Activated T-cell treated with anti-CD3 and anti-CD28 coated beads, Interleukin-2, amount 50 U/mL, for 1 hour (primary cell): Measurements from ENCODE around the gene NARF.
A peak's percentile ranks its signal among the peaks of the same experiment; 100 is the strongest.
"Not testable (repeated sequence)": the region's sequence is repeated elsewhere in the genome, so short reads cannot be mapped to it uniquely, and the experiment has no call there.

Experiments used
- DNase-seq: peaks from one replicate; pipeline ENCODE4 v3.0.0-alpha.2; 2020

Gene NARF

DNA sequence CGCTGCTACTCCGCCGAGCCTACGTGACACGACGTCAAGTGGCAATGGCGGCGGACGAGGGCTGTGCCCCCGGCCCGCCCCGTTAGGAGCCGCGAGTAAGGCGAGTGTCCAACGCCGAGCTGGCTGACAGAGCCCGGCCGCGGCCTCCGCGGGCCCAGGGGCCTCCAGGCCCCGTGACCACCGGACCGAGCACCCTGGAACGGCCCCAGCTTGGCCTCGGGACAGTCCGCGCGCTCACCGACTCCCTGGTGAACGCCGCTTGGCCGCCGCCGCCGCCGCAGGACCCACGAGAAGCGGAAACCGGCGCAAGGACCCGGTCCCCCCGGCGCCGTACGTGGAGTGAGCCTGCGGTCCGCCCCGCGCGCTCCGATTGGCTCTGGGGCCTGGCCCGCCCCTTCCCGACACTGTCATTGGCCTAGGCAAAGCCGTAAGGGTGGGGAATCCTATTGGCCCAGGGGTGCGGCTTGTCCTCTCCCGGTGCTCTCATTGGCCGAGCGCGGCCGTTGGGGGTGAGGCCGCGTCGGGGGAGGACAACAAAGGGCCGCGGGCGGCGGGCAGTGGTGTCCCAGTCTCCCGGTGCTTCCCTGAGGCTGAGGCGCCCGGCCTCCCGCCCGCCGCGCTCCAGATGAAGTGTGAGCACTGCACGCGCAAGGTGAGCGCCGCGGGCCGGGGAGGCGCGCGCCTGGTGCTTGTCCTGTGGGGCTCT is at the start of gene NARF:
TSS of gene NARF (plus strand) at position 563 of the 706 bp plus-strand sequence. CDS start at position 626, 63 bp downstream.
- DNase-seq = peak; percentile 95

- no peak for DNase-seq
Measured at GRCh38 chr17:82408938-82409318, 49.6 kb upstream of the NARF start.

GRCh38 chr17:82410014-82410716 is 48.4 kb upstream of the NARF start:
- no peak for DNase-seq

GRCh38 chr17:82411396-82412053 is 47.0 kb upstream of the NARF start:
- DNase-seq = no peak

- not testable (repeated sequence) for DNase-seq
Measured at GRCh38 chr17:82412081-82412480, 46.5 kb upstream of the NARF start.

GRCh38 chr17:82412535-82413520 is 45.7 kb upstream of the NARF start:
- DNase-seq = no peak

- peak; percentile 74 for DNase-seq
Measured at GRCh38 chr17:82414548-82415281, 43.8 kb upstream of the NARF start.

GRCh38 chr17:82415336-82415735 is 43.2 kb upstream of the NARF start:
- DNase-seq = no peak

DNA sequence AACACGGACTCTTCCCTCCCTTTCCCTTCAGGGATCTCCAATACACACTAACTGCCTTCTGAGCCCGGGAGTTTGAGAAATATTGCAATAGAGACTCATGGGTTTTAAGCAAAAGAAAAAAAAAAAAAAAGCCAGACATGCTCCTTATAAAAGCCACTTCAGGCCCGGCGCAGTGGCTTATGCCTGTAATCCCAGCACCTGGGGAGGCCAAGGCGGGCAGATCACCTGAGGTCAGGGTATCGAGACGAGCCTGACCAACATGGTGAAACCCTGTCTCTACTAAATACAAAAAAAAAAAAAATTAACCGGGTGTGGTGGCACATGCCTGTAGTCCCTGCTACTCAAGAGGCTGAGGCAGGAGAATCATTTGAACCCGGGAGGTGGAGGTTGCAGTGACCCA is 42.8 kb upstream of the NARF start:
- no peak for DNase-seq

DNA sequence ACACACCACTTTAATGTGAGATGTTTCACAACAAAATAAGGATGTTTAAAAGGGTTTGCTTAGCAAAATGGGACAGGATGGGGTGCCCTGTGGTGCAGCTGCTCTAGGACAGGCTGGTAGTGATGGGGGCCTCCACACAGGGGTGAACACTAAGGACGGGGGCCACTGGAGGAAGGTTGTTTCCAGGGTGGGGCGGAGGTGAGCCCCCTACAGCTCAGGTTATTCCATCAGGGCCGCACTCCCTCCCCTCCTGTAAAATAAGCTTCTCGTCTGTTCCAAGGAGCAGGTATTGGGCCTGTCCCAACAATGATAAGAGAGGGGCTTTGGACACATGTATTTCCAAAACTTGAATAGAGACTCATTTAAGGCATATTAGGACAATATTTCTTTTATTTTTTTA is 42.3 kb upstream of the NARF start:
- DNase-seq = no peak

DNA sequence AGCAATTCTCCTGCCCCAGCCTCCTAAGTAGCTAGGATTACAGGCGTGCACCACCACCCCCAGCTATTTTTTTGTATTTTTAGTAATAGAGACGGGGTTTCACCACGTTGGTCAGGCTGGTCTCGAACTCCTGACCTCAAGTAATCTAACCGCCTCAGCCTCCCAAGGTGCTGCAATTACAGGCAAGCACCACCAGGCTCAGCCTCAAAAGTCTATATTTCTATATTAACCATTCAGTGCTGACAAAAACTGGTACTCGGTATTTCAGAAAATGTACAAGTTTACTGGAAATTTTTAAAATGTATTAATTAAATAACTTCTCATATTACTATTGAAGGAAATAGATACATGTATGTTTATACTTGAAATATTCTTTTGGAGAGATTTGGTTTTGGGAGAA is 41.8 kb upstream of the NARF start:
- DNase-seq = no peak

GRCh38 chr17:82418001-82418986 is 40.2 kb upstream of the NARF start, which contains the start of the genes HEXD and OGFOD3:
TSS of gene HEXD (plus strand) at chr17:82418347. CDS start at chr17:82419800, 1,453 bp downstream.
TSS of gene OGFOD3 (minus strand) at chr17:82418586. CDS start at chr17:82418485, 101 bp downstream.
- DNase-seq = peak; percentile 95

GRCh38 chr17:82419540-82419939 is 39.0 kb upstream of the NARF start:
- DNase-seq = no peak

- peak; percentile 61 for DNase-seq
Measured at GRCh38 chr17:82424001-82424862, 34.3 kb upstream of the NARF start.

- DNase-seq = no peak
Measured at GRCh38 chr17:82424863-82425159, 33.7 kb upstream of the NARF start.

GRCh38 chr17:82428546-82428945 is 30.0 kb upstream of the NARF start:
- DNase-seq = no peak

- no peak for DNase-seq
Measured at GRCh38 chr17:82429824-82430223, 28.7 kb upstream of the NARF start.

- DNase-seq = no peak
Measured at GRCh38 chr17:82432017-82432416, 26.5 kb upstream of the NARF start.

- DNase-seq = no peak
Measured at GRCh38 chr17:82433560-82434215, 24.9 kb upstream of the NARF start.
